GM23338 (cell line): ENCODE results near the gene SNAP91. TPM values are rescaled to one million over a fixed set of nuclear protein-coding genes. Genes with fewer than 3 reads are reported as not detected.
"Not testable (repeated sequence)": the region's sequence is repeated elsewhere in the genome, so short reads cannot be mapped to it uniquely, and the experiment has no call there.

Source experiments
- ATAC-seq: fragments of 200-7000 bp; cut with Tn5 transposase; 3 replicates; pipeline ENCODE4 v1.9.1; 2020
- DNase-seq: peaks from one replicate; pipeline ENCODE4 v3.0.0-alpha.2; 2015; ENCODE audit warnings: low spot score
- H2AFZ ChIP-seq: fragments of 200-600 bp; sonication (generic); 2 replicates; pipeline ENCODE4 v1.8.0; 2016; ENCODE audit warnings: antibody characterized with exemption, mild to moderate bottlenecking, moderate library complexity
- H3F3A ChIP-seq: fragments of 200-600 bp; sonication (generic); replicated peaks from 2 replicates; pipeline ENCODE4 v1.8.0; 2017; ENCODE audit warnings: antibody characterized with exemption, mixed run types, low read depth
- H3K27ac ChIP-seq: fragments of 200-600 bp; sonication (generic); 2 replicates; pipeline ENCODE4 v1.6.1; 2016; ENCODE audit warnings: low read depth
- H3K27me3 ChIP-seq: fragments of 200-600 bp; sonication (generic); 2 replicates; pipeline ENCODE4 v1.8.0; 2016; ENCODE audit warnings: mild to moderate bottlenecking, mixed run types, moderate library complexity; ENCODE audit not compliant: insufficient read depth
- H3K36me3 ChIP-seq: fragments of 200-600 bp; sonication (generic); 2 replicates; pipeline ENCODE4 v1.8.0; 2016; ENCODE audit warnings: mild to moderate bottlenecking; ENCODE audit not compliant: insufficient read depth
- H3K4me1 ChIP-seq: fragments of 200-600 bp; sonication (generic); 2 replicates; pipeline ENCODE4 v1.8.0; 2016; ENCODE audit warnings: mild to moderate bottlenecking, moderate library complexity; ENCODE audit not compliant: insufficient read depth
- H3K4me2 ChIP-seq: fragments of 200-600 bp; sonication (generic); 2 replicates; pipeline ENCODE4 v1.7.1; 2017; ENCODE audit warnings: mixed run types
- H3K4me3 ChIP-seq: fragments of 200-600 bp; sonication (generic); 2 replicates; pipeline ENCODE4 v1.6.1; 2016; ENCODE audit warnings: mixed run types
- H3K79me2 ChIP-seq: fragments of 200-600 bp; sonication (generic); replicated peaks from 2 replicates; pipeline ENCODE4 v1.8.0; 2017; ENCODE audit warnings: mild to moderate bottlenecking; ENCODE audit not compliant: insufficient read depth
- H3K9me2 ChIP-seq: fragments of 200-600 bp; sonication (generic); 2 replicates; pipeline ENCODE4 v1.8.0; 2017; ENCODE audit not compliant: insufficient read depth
- H4K20me1 ChIP-seq: fragments of 200-600 bp; sonication (generic); replicated peaks from 2 replicates; pipeline ENCODE4 v1.8.0; 2017; ENCODE audit warnings: mild to moderate bottlenecking; ENCODE audit not compliant: insufficient read depth
- H3K27ac Mint-ChIP-seq: 2 replicates; pipeline ENCODE4 v1.8.0; 2020; ENCODE audit warnings: inconsistent platforms, mild to moderate bottlenecking, moderate library complexity, mixed read lengths
- H3K27me3 Mint-ChIP-seq: 3 replicates; pipeline ENCODE4 v1.8.0; 2022; ENCODE audit warnings: low read depth, mild to moderate bottlenecking, moderate library complexity, mixed read lengths, inconsistent platforms; ENCODE audit not compliant: insufficient read depth, poor library complexity
- H3K36me3 Mint-ChIP-seq: 3 replicates; pipeline ENCODE4 v1.8.0; 2021; ENCODE audit warnings: low read depth, mild to moderate bottlenecking, inconsistent platforms, moderate library complexity, mixed read lengths
- H3K4me1 Mint-ChIP-seq: 3 replicates; pipeline ENCODE4 v1.8.0; 2020; ENCODE audit warnings: mild to moderate bottlenecking, inconsistent platforms, mixed read lengths
- H3K4me3 Mint-ChIP-seq: 3 replicates; pipeline ENCODE4 v1.8.0; 2021; ENCODE audit warnings: moderate library complexity, mild to moderate bottlenecking, inconsistent platforms, mixed read lengths
- H3K9me3 Mint-ChIP-seq: 3 replicates; pipeline ENCODE4 v1.8.0; 2020; ENCODE audit warnings: moderate library complexity, mild to moderate bottlenecking, inconsistent platforms, mixed read lengths
- JUNB ChIP-seq: IDR thresholded peaks from one replicate; pipeline ENCODE4 v1.6.1; 2016; ENCODE audit warnings: antibody characterized with exemption; ENCODE audit not compliant: unreplicated experiment
- ZNF462 ChIP-seq: fragments of 250-450 bp; sonication (Bioruptor Pico); IDR thresholded peaks from 2 replicates; pipeline ENCODE4 v1.5.0; 2020; ENCODE audit warnings: mild to moderate bottlenecking, moderate library complexity
- polyA plus RNA-seq: library from polyadenylated mRNA; unstranded; fragments of >200 nt; fragmentation: Nextera tagmentation; extraction: Ambion mirVana; gene quantifications from 2 replicates; pipeline ENCODE4 v1.2.1, GENCODE V29; 2016
- total RNA-seq: library from RNA; depleted of rRNA; stranded (reverse); fragments of >200 nt; shearing (Covaris generic); gene quantifications from 2 replicates; pipeline ENCODE4 v1.2.3, GENCODE V29; 2014

The SNAP91 gene
- total and polyA plus RNA-seq, 2 experiments from 2014 or later = 0.83 to 1.2 TPM

GRCh38 chr6:83556871-83557270 is 152.0 kb downstream of the SNAP91 start (continued):
- TF ChIP-seq ZNF462 (CRISPR knock-in tag) (no peak), JUNB (no peak)

GRCh38 chr6:83551748-83552147 is 157.2 kb downstream of the SNAP91 start:
- DNase-seq, H3K9me3 Mint-ChIP-seq, H3K4me1 Mint-ChIP-seq, H3K36me3 ChIP-seq, H3F3A ChIP-seq, H3K27ac ChIP-seq, H3K27ac Mint-ChIP-seq, H4K20me1 ChIP-seq, H3K4me1 ChIP-seq, H3K9me2 ChIP-seq, H3K27me3 ChIP-seq, H3K4me3 Mint-ChIP-seq, ATAC-seq, H3K4me2 ChIP-seq, H3K4me3 ChIP-seq, H3K27me3 Mint-ChIP-seq, H2AFZ ChIP-seq, H3K79me2 ChIP-seq, H3K36me3 Mint-ChIP-seq: not testable (repeated sequence)

GRCh38 chr6:83550482-83550881 is 158.4 kb downstream of the SNAP91 start:
- H3K27ac Mint-ChIP-seq, H3K9me2 ChIP-seq, H3K4me1 ChIP-seq, H3K27me3 Mint-ChIP-seq, H3K79me2 ChIP-seq, H3K4me3 ChIP-seq, H4K20me1 ChIP-seq, H3K27ac ChIP-seq, H2AFZ ChIP-seq, H3K36me3 ChIP-seq, H3F3A ChIP-seq, ATAC-seq, H3K9me3 Mint-ChIP-seq, DNase-seq, H3K4me3 Mint-ChIP-seq, H3K27me3 ChIP-seq, H3K36me3 Mint-ChIP-seq, H3K4me2 ChIP-seq, H3K4me1 Mint-ChIP-seq: not testable (repeated sequence)
